AG09319 (cell line): ENCODE measurements around the gene CAMK2B.

ENCODE experiments used
- DNase-seq: peaks from one replicate; pipeline ENCODE4 v3.0.0-alpha.2; 2010; ENCODE audit warnings: low read depth; ENCODE audit errors: extremely low read depth
- CTCF ChIP-seq: IDR thresholded peaks from 2 replicates; pipeline ENCODE4 v1.5.1; 2011; ENCODE audit warnings: low read depth, mild to moderate bottlenecking, inconsistent platforms, low read length, moderate library complexity

CAMK2B gene

DNA sequence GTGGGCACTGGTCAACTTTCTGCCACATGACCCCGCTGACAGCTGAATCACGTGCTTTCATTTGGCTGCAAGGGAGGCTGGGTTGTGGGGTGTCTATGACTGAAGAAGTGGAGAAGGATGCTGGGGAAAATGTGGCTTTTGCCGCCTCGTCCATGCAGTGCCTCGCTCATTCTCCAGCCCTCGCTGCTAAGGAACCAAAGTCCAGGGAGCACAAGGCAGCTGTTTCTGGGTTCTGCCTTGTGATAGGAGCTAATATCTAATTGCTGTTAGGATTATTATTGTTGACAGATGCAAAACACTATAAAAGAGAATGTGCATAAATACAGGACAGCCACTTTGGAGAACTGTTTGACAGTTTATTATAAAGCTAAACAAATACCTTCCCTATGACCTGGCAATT lies 4.9 kb upstream of the CAMK2B start:
- no peak for DNase-seq
- no peak for TF ChIP-seq CTCF

DNA sequence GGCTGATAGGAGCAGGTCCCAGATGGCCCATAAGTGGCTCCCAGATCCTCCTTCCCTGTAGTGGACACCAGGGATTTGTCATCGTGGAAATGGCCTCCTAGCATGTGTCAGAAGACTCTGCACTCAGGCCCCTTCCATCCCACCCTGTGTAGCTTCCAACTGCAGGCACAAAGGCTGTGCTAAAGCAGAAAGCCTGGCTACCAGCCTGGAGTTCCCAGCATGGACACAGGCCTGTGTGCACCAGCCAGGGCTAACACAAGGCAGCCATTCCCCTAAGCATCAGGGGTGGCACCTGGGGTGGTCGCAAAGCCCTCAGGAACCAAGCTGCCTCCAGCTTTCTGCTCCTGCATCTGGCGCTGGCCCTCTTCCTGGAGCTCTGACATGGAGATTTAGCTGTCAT lies 4.5 kb upstream of the CAMK2B start:
- TF ChIP-seq CTCF = no peak
- DNase-seq = no peak

- no peak for DNase-seq
- no peak for TF ChIP-seq CTCF
Measured at GRCh38 chr7:44329081-44329480, 3.7 kb upstream of the CAMK2B start.

DNA sequence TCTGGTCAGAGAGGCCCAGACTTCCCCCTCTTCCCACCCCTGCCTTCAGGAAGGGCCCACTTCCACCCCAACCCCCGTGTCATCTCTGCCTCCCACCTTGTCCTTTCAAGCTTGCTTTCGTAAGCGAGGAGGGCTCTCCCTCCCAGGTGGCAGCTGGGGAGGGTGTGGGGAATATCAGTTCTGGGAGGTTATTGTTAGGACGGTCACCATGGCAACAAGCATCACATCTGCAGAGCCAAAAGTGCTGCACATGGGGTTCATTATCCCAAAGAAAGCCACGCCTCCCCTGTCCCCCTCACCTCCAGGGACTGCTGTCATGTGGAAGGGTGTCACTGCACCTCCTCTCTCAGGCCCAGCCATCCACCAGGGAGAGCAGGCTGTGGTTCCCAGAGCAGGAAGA lies 2.6 kb upstream of the CAMK2B start:
- TF ChIP-seq CTCF = no peak
- DNase-seq = no peak

- DNase-seq = no peak
- TF ChIP-seq CTCF = no peak
Measured at GRCh38 chr7:44326261-44327125, 1.1 kb upstream of the CAMK2B start.

- no peak for TF ChIP-seq CTCF
- DNase-seq = no peak
Measured at GRCh38 chr7:44325811-44326241, 432 bp upstream of the CAMK2B start.

GRCh38 chr7:44324481-44325200 lies 753 bp downstream of the CAMK2B start:
- TF ChIP-seq CTCF = no peak
- no peak for DNase-seq
